H1 (cell line): ENCODE results near the gene SLCO2A1. TPM values are rescaled to one million over a fixed set of nuclear protein-coding genes. Genes with fewer than 3 reads are reported as not detected.

ENCODE experiments used
- CHD2 ChIP-seq: IDR thresholded peaks from 2 replicates; pipeline ENCODE4 v1.6.1; 2012; ENCODE audit warnings: low read length, improper control_type of control experiment
- CHD7 ChIP-seq: fragments of 300-600 bp; sonication (generic); IDR thresholded peaks from 2 replicates; pipeline ENCODE4 v1.7.1; 2012; ENCODE audit warnings: low read length, moderate library complexity, mild to moderate bottlenecking, inconsistent platforms; ENCODE audit not compliant: insufficient replicate concordance
- CTBP2 ChIP-seq: IDR thresholded peaks from 2 replicates; pipeline ENCODE4 v1.7.0; 2011; ENCODE audit warnings: borderline replicate concordance, mild to moderate bottlenecking, moderate library complexity, mixed read lengths, low read length; ENCODE audit not compliant: insufficient read depth, insufficient read length
- GABPA ChIP-seq: IDR thresholded peaks from 2 replicates; pipeline ENCODE4 v1.6.1; 2011; ENCODE audit warnings: mild to moderate bottlenecking, low read length, moderate library complexity, borderline replicate concordance; ENCODE audit not compliant: insufficient read depth
- HDAC2 ChIP-seq, 2 experiments: fragments of 300-600 bp in 1 of 2; sonication (generic) in 1 of 2; IDR thresholded peaks; 2 replicates each; pipeline ENCODE4 v1.6.1; 2011 to 2012; ENCODE audit warnings: low read depth in 2 of 2, low read length in 2 of 2, mild to moderate bottlenecking in 2 of 2, moderate library complexity in 2 of 2, borderline replicate concordance in 1 of 2, inconsistent platforms in 1 of 2
- KDM5A ChIP-seq: fragments of 200-600 bp; IDR thresholded peaks from 2 replicates; pipeline ENCODE4 v1.7.1; 2012; ENCODE audit warnings: mild to moderate bottlenecking, low read length, inconsistent platforms, mixed read lengths
- NANOG ChIP-seq: IDR thresholded peaks from 2 replicates; pipeline ENCODE4 v1.6.1; 2011; ENCODE audit warnings: low read length, low read depth, mild to moderate bottlenecking, inconsistent platforms; ENCODE audit not compliant: insufficient read depth, poor library complexity, severe bottlenecking
- polyA plus RNA-seq, 7 experiments: library from polyadenylated mRNA; depleted of rRNA in 3 of 7; stranded (reverse) in 5 of 7; unstranded in 2 of 7; fragments of >200 nt in 5 of 7; fragments of 200-250 nt in 2 of 7; gene quantifications; 1 replicate in 5 of 7; 2 replicates in 1 of 7; 4 replicates in 1 of 7; pipeline versions ENCODE4 v1.2.1 to v1.2.3, GENCODE V29; 2011 to 2013; ENCODE audit warnings: missing spikeins in 2 of 7, mixed read lengths in 2 of 7
- total RNA-seq: library from RNA; stranded (reverse); fragmentation: NEBNext Ultra II Directional; extraction: Animal tissue kit (Norgen Biotek cat#: 25700); gene quantifications from 2 replicates; pipeline ENCODE4 v1.2.1, GENCODE V29; 2021
- TF ChIP-seq, protein P1 (sequence below): IDR thresholded peaks from 2 replicates; pipeline ENCODE4 v1.6.1; 2011; ENCODE audit warnings: low read depth, mild to moderate bottlenecking, low read length; ENCODE audit not compliant: insufficient read depth

The SLCO2A1 gene
- total and polyA plus RNA-seq, 2 of the 8 experiments (the other 6 are each of a cell fraction or from before 2014, with no cell fraction given): 1.1 to 2.3 TPM

DNA sequence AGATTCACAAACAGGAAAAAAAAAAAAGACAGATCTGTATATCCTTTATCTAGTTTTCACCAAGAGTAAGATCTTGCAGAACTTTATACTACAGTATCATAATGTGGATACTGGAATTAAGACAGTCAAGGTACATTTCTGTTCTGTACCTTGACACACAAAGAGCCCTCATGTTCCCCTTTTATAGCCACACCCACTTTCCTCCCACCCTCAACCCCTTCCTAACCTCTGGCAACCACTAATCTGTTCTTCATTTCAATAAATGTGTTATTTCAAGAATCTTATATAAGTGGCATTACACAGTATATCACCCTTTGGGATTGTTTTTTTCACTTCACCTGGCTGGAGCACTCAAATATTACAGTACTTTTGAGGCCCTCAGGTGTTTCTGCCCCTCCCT lies 130.4 kb downstream of the SLCO2A1 start (continued):
- TF ChIP-seq CHD7: no peak
- no peak for TF ChIP-seq HDAC2 (IDR thresholded peaks at IDR 0.05; ENCODE audit: borderline replicate concordance in 1 of 2, low read depth in 2 of 2, low read length in 2 of 2)
- no peak for TF ChIP-seq GABPA
- TF ChIP-seq CTBP2: no peak
- no peak for TF ChIP-seq KDM5A
- TF ChIP-seq CHD2: no peak
- TF ChIP-seq, protein P1, sequence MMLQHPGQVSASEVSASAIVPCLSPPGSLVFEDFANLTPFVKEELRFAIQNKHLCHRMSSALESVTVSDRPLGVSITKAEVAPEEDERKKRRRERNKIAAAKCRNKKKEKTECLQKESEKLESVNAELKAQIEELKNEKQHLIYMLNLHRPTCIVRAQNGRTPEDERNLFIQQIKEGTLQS: no peak
- no peak for TF ChIP-seq NANOG
